GM12878 (cell line): ENCODE measurements around the gene MVB12B. TPM values are rescaled to one million over a fixed set of nuclear protein-coding genes. Genes with fewer than 3 reads are reported as not detected.

Experiments
- ATAC-seq: fragments of 200-7000 bp; cut with Tn5 transposase; 3 replicates; pipeline ENCODE4 v1.9.1; 2020; ENCODE audit warnings: mild to moderate bottlenecking, moderate library complexity
- BruUV-seq: library from RNA; stranded (reverse); fragments of 400-500 nt; replicated peaks from 2 replicates; lab custom pipeline; 2021; lab: Mats Ljungman, UMichigan
- CTCF ChIA-PET: fragments of 300-600 bp; sonication (Branson Sonifier 250); formaldehyde crosslinking; extraction: SDS; loops from one replicate; lab custom pipeline; 2021; ENCODE audit warnings: inconsistent platforms; lab: Yijun Ruan, JAX
- POLR2A ChIA-PET: fragments of 350-600 bp; formaldehyde crosslinking; extraction: SDS; loops from one replicate; lab custom pipeline; 2021; ENCODE audit warnings: inconsistent platforms; lab: Charles Lee
- RAD21 ChIA-PET: fragments of 300-600 bp; sonication (Branson Sonifier 250); formaldehyde crosslinking; loops from one replicate; lab custom pipeline; 2023; ENCODE audit warnings: antibody characterized with exemption; ENCODE audit not compliant: unreplicated experiment; lab: Charles Lee
- SMC1A ChIA-PET: fragments of 300-600 bp; sonication (Branson Sonifier 250); formaldehyde crosslinking; loops from one replicate; lab custom pipeline; 2023; ENCODE audit not compliant: unreplicated experiment, uncharacterized antibody; lab: Charles Lee
- DNase-seq: peaks from one replicate; pipeline ENCODE4 v3.0.0-alpha.2; 2011; ENCODE audit warnings: low read depth, low spot score
- FAIRE-seq: peaks from 3 replicates; lab custom pipeline; 2011; peaks lifted over from hg19 to GRCh38; lab: Jason Lieb, UNC
- H2AFZ ChIP-seq: 2 replicates; pipeline ENCODE4 v1.6.0; 2011; ENCODE audit warnings: low read depth, low read length, control low read depth; ENCODE audit not compliant: control insufficient read depth
- H3K27ac ChIP-seq: 2 replicates; pipeline ENCODE4 v1.5.1; 2011; ENCODE audit warnings: control low read depth; ENCODE audit not compliant: control insufficient read depth, insufficient read depth
- H3K27me3 ChIP-seq, 2 experiments: replicated peaks in 1 of 2; 2 replicates each; pipeline versions ENCODE4 v1.6.0 to v1.6.1; 2011; ENCODE audit warnings: low read length in 1 of 2; ENCODE audit not compliant: control insufficient read depth in 2 of 2, insufficient read depth in 2 of 2
- H3K36me3 ChIP-seq, 2 experiments: 2 replicates each; pipeline ENCODE4 v1.5.1; 2011; ENCODE audit warnings: low read length in 1 of 2; ENCODE audit not compliant: control insufficient read depth in 2 of 2, insufficient read depth in 2 of 2
- H3K4me1 ChIP-seq: 2 replicates; pipeline ENCODE4 v1.6.1; 2011; ENCODE audit warnings: mild to moderate bottlenecking, low read length, moderate library complexity, mixed read lengths; ENCODE audit not compliant: control insufficient read depth, insufficient read depth
- H3K4me2 ChIP-seq: 2 replicates; pipeline ENCODE4 v1.6.0; 2011; ENCODE audit warnings: control low read depth; ENCODE audit not compliant: control insufficient read depth, insufficient read depth
- H3K4me3 ChIP-seq: fragments of 200-600 bp; sonication (generic); 2 replicates; pipeline ENCODE4 v1.5.1; 2016
- H3K79me2 ChIP-seq: 2 replicates; pipeline ENCODE4 v1.6.0; 2011; ENCODE audit warnings: low read length; ENCODE audit not compliant: control insufficient read depth, insufficient read depth
- H3K9ac ChIP-seq: 2 replicates; pipeline ENCODE4 v1.8.0; 2011; ENCODE audit warnings: low read length, control low read depth, mixed read lengths; ENCODE audit not compliant: control insufficient read depth, insufficient read depth
- H3K9me3 ChIP-seq: replicated peaks from 3 replicates; pipeline ENCODE4 v1.5.1; 2011; ENCODE audit warnings: mild to moderate bottlenecking, low read length; ENCODE audit not compliant: control insufficient read depth, insufficient read depth
- H4K20me1 ChIP-seq: 2 replicates; pipeline ENCODE4 v1.6.0; 2011; ENCODE audit not compliant: control insufficient read depth, insufficient read depth
- MLLT1 ChIP-seq: fragments of 450-650 bp; IDR thresholded peaks from 2 replicates; pipeline ENCODE4 v1.6.1; 2016; ENCODE audit warnings: mild to moderate bottlenecking
- NFXL1 ChIP-seq: fragments of 450-650 bp; IDR thresholded peaks from 2 replicates; pipeline ENCODE4 v1.6.1; 2017; ENCODE audit warnings: antibody characterized with exemption, mild to moderate bottlenecking, borderline replicate concordance
- WGBS: methylation state at CpG from one replicate; pipeline ENCODE4 v1.1.6; 2016; ENCODE audit warnings: low lambda C conversion rate; ENCODE audit not compliant: insufficient replicate concordance, insufficient coverage; ENCODE audit errors: missing lambda C conversion rate; 5-methylcytosine and 5-hydroxymethylcytosine counted together
- in situ Hi-C: fragments of 300-500 bp; cut with MboI; formaldehyde crosslinking; loops from 9 replicates; pipeline ENCODE4 v1.14.3; 2018; ENCODE audit warnings: mixed read lengths
- intact Hi-C: fragments of 100-400 bp; cut with micrococcal nuclease; formaldehyde crosslinking; loops from one replicate; pipeline ENCODE4 v1.14.2; 2022; ENCODE audit not compliant: unreplicated experiment
- polyA plus RNA-seq, 11 experiments: library from polyadenylated mRNA; depleted of rRNA in 4 of 11; unstranded in 6 of 11; stranded (reverse) in 5 of 11; fragments of >200 nt; fragmentation: Nextera tagmentation in 4 of 11; fragmentation: Illumina TruSeq in 1 of 11; extraction: Ambion mirVana in 4 of 11; extraction: Trizol in 1 of 11; gene quantifications; 1 replicate in 1 of 11; 2 replicates in 10 of 11; pipeline versions ENCODE4 v1.2.1 to v1.2.3, GENCODE V29; 2011 to 2016; ENCODE audit warnings: inconsistent platforms in 2 of 11, missing spikeins in 2 of 11, low read depth in 1 of 11
- total RNA-seq, 4 experiments: library from RNA; depleted of rRNA in 3 of 4; stranded (reverse); fragments of >200 nt in 3 of 4; fragmentation: Illumina TruSeq in 1 of 4; extraction: Trizol in 1 of 4; gene quantifications; 2 replicates each; pipeline versions ENCODE4 v1.2.1 to v1.2.3, GENCODE V29; 2013 to 2021

The MVB12B gene
- total and polyA plus RNA-seq, 10 of the 15 experiments (the other 5 are each of a cell fraction or from before 2014, with no cell fraction given): 0.08 TPM; not detected in 9

GRCh38 chr9:126394802-126395201 is 68.2 kb downstream of the MVB12B start:
- ChIA-PET CTCF (no interaction called here), SMC1A (interaction anchor here (0.8 kb wide), 1 partner anchor 92 kb away, joined by 3 read pairs; no protein-coding TSS in a partner anchor), RAD21 (no interaction called here), POLR2A (no interaction called here)
- WGBS: 35% methylated on average over 9 of the region's 9 CpGs
- Histone ChIP-seq H3K4me3 (no peak overlapping the region), H3K36me3 (no peaks in the 10 kb centered on the region), H3K9ac (no peak overlapping the region), H2AFZ (no peak overlapping the region), H3K4me2 (no peak overlapping the region), H3K79me2 (no peaks in the 10 kb centered on the region), H3K4me1 (peaks cover 5% of the 10 kb centered on the region), H3K27ac (no peak overlapping the region), H4K20me1 (no peaks in the 10 kb centered on the region; the same call in 1 of the 2 replicates), H3K27me3 (peaks cover 1 to 3% of the 10 kb centered on the region in 2 experiments; a peak in 3 of 4 replicates), H3K9me3 (no peaks in the 10 kb centered on the region)
- in situ Hi-C loops: loop anchor here (5.0 kb wide), 1 partner anchor 988 kb away; no protein-coding TSS in a partner anchor
- BruUV-seq: no TSS peak
- no peak for FAIRE-seq
- intact Hi-C loops: loop anchor here (5.0 kb wide), 3 partner anchors 78 to 988 kb away; no protein-coding TSS in a partner anchor
- DNase-seq: no peak
- TF ChIP-seq NFXL1 (no peak), MLLT1 (no peak)
- no peak for ATAC-seq
